ENCODE measurements around the gene PIP5K1B. TPM values are rescaled to one million over a fixed set of nuclear protein-coding genes. Genes with fewer than 3 reads are reported as not detected.

The PIP5K1B gene
- total and polyA plus RNA-seq, 2 of the 13 experiments (the other 11 are each of a cell fraction or from before 2014, with no cell fraction given), result 15.8 to 17.5 TPM

GRCh38 chr9:68876681-68877080, 171.6 kb downstream of the PIP5K1B start:
- H3K27me3 ChIP-seq (ENCODE audit: control insufficient read depth in 1 of 2, insufficient read depth in 2 of 2, low read length in 2 of 2), result no peaks in the 10 kb centered on the region
- H2AFZ ChIP-seq (ENCODE audit: low read length), result no peak overlapping the region
- H4K20me1 ChIP-seq (ENCODE audit: insufficient read depth, low read length), result no peaks in the 10 kb centered on the region
- H3K36me3 ChIP-seq (replicated peaks in 1 of 2; ENCODE audit: control insufficient read depth in 1 of 2, insufficient read depth in 2 of 2, low read length in 2 of 2), result peaks cover 2 to 9% of the 10 kb centered on the region in 2 experiments; a peak in 2 of 5 replicates
- H3K27ac ChIP-seq (ENCODE audit: extremely low read length, insufficient read depth, low read length), result no peak overlapping the region
- no peak overlapping the region for H3K4me2 ChIP-seq (ENCODE audit: low read depth, low read length)
- BruUV-seq (replicated peaks), result no TSS peak
- 64% methylated on average over 3 of the region's 3 CpGs for WGBS (ENCODE audit: low lambda C conversion rate)
- DNase-seq (ENCODE audit: low spot score) (no peak), ATAC-seq (no peak), FAIRE-seq (no peak)
- H3K9me3 ChIP-seq (ENCODE audit: low read length), result no peaks in the 10 kb centered on the region
- H3K9ac ChIP-seq (ENCODE audit: insufficient read depth, low read depth, low read length), result no peak overlapping the region
- ChIA-PET POLR2A (no interaction called here), CTCF (ENCODE audit: low intra/inter-chr PET ratio, low total read pairs) (no interaction called here)
- intact Hi-C loops (cut with micrococcal nuclease; ENCODE audit: unreplicated experiment) (no loop called here), in situ Hi-C loops (cut with HindIII; ENCODE audit: extremely low pct_ligation_motif_present, low pct_unique_long_range_greater_than_20kb) (no loop called here)
- H3K4me1 ChIP-seq (ENCODE audit: insufficient read depth, low read length), result peaks cover 5% of the 10 kb centered on the region; the same call in 1 of the 2 replicates
- H3K4me3 ChIP-seq (replicated peaks in 1 of 3; ENCODE audit: insufficient read depth in 1 of 3, low read depth in 2 of 3, low read length in 3 of 3), result no peak overlapping the region
- TF ChIP-seq ZNF333 (CRISPR knock-in tag; IDR thresholded peaks at IDR 0.05; ENCODE audit: borderline replicate concordance) (no peak), ONECUT2 (CRISPR knock-in tag; IDR thresholded peaks at IDR 0.05) (no peak), POLR2G (IDR thresholded peaks at IDR 0.05; ENCODE audit: low read depth, low read length) (no peak), ZNF335 (CRISPR knock-in tag; IDR thresholded peaks at IDR 0.05) (no peak), NPAS2 (CRISPR knock-in tag; IDR thresholded peaks at IDR 0.05; ENCODE audit: borderline replicate concordance) (no peak)
- no peaks in the 10 kb centered on the region for H3K79me2 ChIP-seq (ENCODE audit: insufficient read depth, low read length)

GRCh38 chr9:68877219-68877618, 172.2 kb downstream of the PIP5K1B start:
- no peaks in the 10 kb centered on the region for H3K9me3 ChIP-seq (ENCODE audit: low read length)
- no peaks in the 10 kb centered on the region for H3K79me2 ChIP-seq (ENCODE audit: insufficient read depth, low read length)
- no TSS peak for BruUV-seq (replicated peaks)
- H3K4me1 ChIP-seq (ENCODE audit: insufficient read depth, low read length), result no peaks in the 10 kb centered on the region
- no peak overlapping the region for H2AFZ ChIP-seq (ENCODE audit: low read length)
- FAIRE-seq (no peak), DNase-seq (ENCODE audit: low spot score) (no peak), ATAC-seq (no peak)
- ChIA-PET POLR2A (no interaction called here), CTCF (ENCODE audit: low intra/inter-chr PET ratio, low total read pairs) (no interaction called here)
- in situ Hi-C loops (cut with HindIII; ENCODE audit: extremely low pct_ligation_motif_present, low pct_unique_long_range_greater_than_20kb) (no loop called here), intact Hi-C loops (cut with micrococcal nuclease; ENCODE audit: unreplicated experiment) (no loop called here)
- H3K27me3 ChIP-seq (ENCODE audit: control insufficient read depth in 1 of 2, insufficient read depth in 2 of 2, low read length in 2 of 2), result no peaks in the 10 kb centered on the region
- H3K27ac ChIP-seq (ENCODE audit: extremely low read length, insufficient read depth, low read length), result no peak overlapping the region
- no peak overlapping the region for H3K9ac ChIP-seq (ENCODE audit: insufficient read depth, low read depth, low read length)
- H3K4me2 ChIP-seq (ENCODE audit: low read depth, low read length), result no peak overlapping the region
- H3K36me3 ChIP-seq (replicated peaks in 1 of 2; ENCODE audit: control insufficient read depth in 1 of 2, insufficient read depth in 2 of 2, low read length in 2 of 2), result peaks cover 2 to 9% of the 10 kb centered on the region in 2 experiments; a peak in 2 of 5 replicates
- H4K20me1 ChIP-seq (ENCODE audit: insufficient read depth, low read length), result no peaks in the 10 kb centered on the region
- H3K4me3 ChIP-seq (replicated peaks in 1 of 3; ENCODE audit: insufficient read depth in 1 of 3, low read depth in 2 of 3, low read length in 3 of 3), result no peak overlapping the region
- TF ChIP-seq ZNF264 (CRISPR knock-in tag; IDR thresholded peaks at IDR 0.05), result no peak
- no peak for TF ChIP-seq ZSCAN9 (CRISPR knock-in tag; IDR thresholded peaks at IDR 0.05; ENCODE audit: borderline replicate concordance)
- TF ChIP-seq CHD2 (IDR thresholded peaks at IDR 0.05; ENCODE audit: low read depth, low read length), result no peak
- no peak for TF ChIP-seq CENPBD1 (CRISPR knock-in tag; IDR thresholded peaks at IDR 0.05; ENCODE audit: borderline replicate concordance, low read depth)
- TF ChIP-seq MYC (CRISPR knock-in tag; IDR thresholded peaks at IDR 0.05; ENCODE audit: borderline replicate concordance), result no peak
- TF ChIP-seq NFKB2 (CRISPR knock-in tag; IDR thresholded peaks at IDR 0.05; ENCODE audit: borderline replicate concordance), result no peak
- TF ChIP-seq ZBTB2 (CRISPR knock-in tag; IDR thresholded peaks at IDR 0.05; ENCODE audit: low read depth), result no peak
